HCT116 (cell line): ENCODE results near the gene KAZN. TPM values are rescaled to one million over a fixed set of nuclear protein-coding genes. Genes with fewer than 3 reads are reported as not detected.

Experiments used
- ATAC-seq: fragments of 200-7000 bp; cut with Tn5 transposase; 2 replicates; pipeline ENCODE4 v1.9.1; 2020; ENCODE audit warnings: mild to moderate bottlenecking, moderate library complexity
- BruUV-seq: library from RNA; stranded (reverse); fragments of 400-500 nt; replicated peaks from 2 replicates; lab custom pipeline; 2021; lab: Mats Ljungman, UMichigan
- CTCF ChIA-PET: fragments of 300-600 bp; sonication (Branson Sonifier 250); formaldehyde crosslinking; loops from one replicate; lab custom pipeline; 2021; ENCODE audit warnings: antibody characterized with exemption; lab: Charles Lee
- POLR2A ChIA-PET: fragments of 300-600, 350-600 bp; sonication (Branson Sonifier 250); formaldehyde crosslinking; loops from one replicate; lab custom pipeline; 2021; ENCODE audit warnings: antibody characterized with exemption; lab: Charles Lee
- RAD21 ChIA-PET, 2 experiments: fragments of 300-600 bp; sonication (Branson Sonifier 250); formaldehyde crosslinking; loops; one replicate each; lab custom pipeline; 2023; ENCODE audit warnings: low total read pairs in 2 of 2; ENCODE audit not compliant: uncharacterized antibody in 2 of 2, unreplicated experiment in 2 of 2, low non-redundant PET in 1 of 2; lab: Charles Lee
- DNase-seq: peaks from one replicate; pipeline ENCODE4 v3.0.0-alpha.2; 2010; ENCODE audit warnings: low read depth, low spot score
- H2AFZ ChIP-seq: fragments of 200-600 bp; shearing (Covaris generic), sonication (generic); 2 replicates; pipeline ENCODE4 v1.6.1; 2017; ENCODE audit warnings: low read depth, mixed run types, mixed read lengths, antibody characterized with exemption, low read length; ENCODE audit not compliant: poor library complexity, severe bottlenecking
- H3K27ac ChIP-seq: 2 replicates; pipeline ENCODE4 v1.5.1; 2012; ENCODE audit warnings: low read depth, low read length
- H3K27me3 ChIP-seq: fragments of 200-600 bp; sonication (generic); 2 replicates; pipeline ENCODE4 v1.6.1; 2016; ENCODE audit warnings: mixed run types, low read length, mixed read lengths; ENCODE audit not compliant: insufficient read depth
- H3K36me3 ChIP-seq, 2 experiments: fragments of 200-500 bp in 1 of 2; fragments of 200-600 bp in 1 of 2; sonication (Bioruptor generic) in 1 of 2; sonication (generic) in 1 of 2; 2 replicates each; pipeline versions ENCODE4 v1.5.1 to v1.6.1; 2014 to 2016; ENCODE audit warnings: low read length in 2 of 2, inconsistent platforms in 1 of 2, mixed read lengths in 1 of 2, mixed run types in 1 of 2; ENCODE audit not compliant: insufficient read depth in 2 of 2, control insufficient read depth in 1 of 2
- H3K4me1 ChIP-seq, 2 experiments: fragments of 200-600 bp in 1 of 2; sonication (generic) in 1 of 2; 2 replicates each; pipeline versions ENCODE4 v1.5.1 to v1.6.1; 2012 to 2017; ENCODE audit warnings: low read length in 2 of 2, inconsistent platforms in 1 of 2, mild to moderate bottlenecking in 1 of 2, mixed read lengths in 1 of 2, mixed run types in 1 of 2, moderate library complexity in 1 of 2; ENCODE audit not compliant: insufficient read depth in 2 of 2, control insufficient read depth in 1 of 2
- H3K4me2 ChIP-seq: fragments of 200-600 bp; sonication (generic); 2 replicates; pipeline ENCODE4 v1.6.1; 2017; ENCODE audit warnings: mixed run types, low read length, mixed read lengths
- H3K4me3 ChIP-seq, 2 experiments: fragments of 200-600 bp in 1 of 2; sonication (generic) in 1 of 2; replicated peaks in 1 of 2; 2 replicates each; pipeline ENCODE4 v1.5.1; 2011 to 2016; ENCODE audit warnings: low read length in 2 of 2, control low read depth in 1 of 2, low read depth in 1 of 2, mild to moderate bottlenecking in 1 of 2, mixed read lengths in 1 of 2, mixed run types in 1 of 2
- H3K79me2 ChIP-seq: fragments of 200-600 bp; sonication (generic); 2 replicates; pipeline ENCODE4 v1.6.1; 2017; ENCODE audit warnings: mild to moderate bottlenecking, mixed run types, low read length, moderate library complexity, mixed read lengths; ENCODE audit not compliant: insufficient read depth
- H3K9ac ChIP-seq: fragments of 200-600 bp; sonication (generic); 2 replicates; pipeline ENCODE4 v1.6.1; 2016; ENCODE audit warnings: low read length, mixed read lengths
- H3K9me2 ChIP-seq: fragments of 200-600 bp; sonication (generic), shearing (Covaris generic); 2 replicates; pipeline ENCODE4 v1.6.1; 2017; ENCODE audit warnings: mixed run types, mild to moderate bottlenecking, moderate library complexity; ENCODE audit not compliant: insufficient read depth
- H3K9me3 ChIP-seq, 2 experiments: fragments of 200-500 bp in 1 of 2; fragments of 200-600 bp in 1 of 2; sonication (Bioruptor generic) in 1 of 2; sonication (generic) in 1 of 2; 2 replicates each; pipeline ENCODE4 v1.6.1; 2014 to 2017; ENCODE audit warnings: low read length in 2 of 2, mixed read lengths in 2 of 2, inconsistent platforms in 1 of 2, low read depth in 1 of 2, mild to moderate bottlenecking in 1 of 2, mixed run types in 1 of 2, moderate library complexity in 1 of 2; ENCODE audit not compliant: control insufficient read depth in 1 of 2, insufficient read depth in 1 of 2
- H4K20me1 ChIP-seq: fragments of 200-600 bp; sonication (generic), shearing (Covaris generic); 2 replicates; pipeline ENCODE4 v1.6.1; 2017; ENCODE audit warnings: mixed run types, mild to moderate bottlenecking, moderate library complexity; ENCODE audit not compliant: insufficient read depth
- EZH2phosphoT487 ChIP-seq: fragments of 200-600 bp; IDR thresholded peaks from 2 replicates; pipeline ENCODE4 v1.6.1; 2018; ENCODE audit warnings: antibody characterized with exemption, borderline replicate concordance
- JUND ChIP-seq: IDR thresholded peaks from 2 replicates; pipeline ENCODE4 v1.6.1; 2012
- SRF ChIP-seq: IDR thresholded peaks from 2 replicates; pipeline ENCODE4 v1.6.1; 2012; ENCODE audit warnings: low read depth
- intact Hi-C: fragments of 100-400 bp; cut with micrococcal nuclease; formaldehyde crosslinking; loops from 2 replicates; pipeline ENCODE4 v1.10.0; 2022
- total RNA-seq: library from RNA; stranded (reverse); gene quantifications from one replicate; pipeline ENCODE4 v1.2.1, GENCODE V29; 2021; ENCODE audit not compliant: unreplicated experiment
- TF ChIP-seq, protein P1 (sequence below): IDR thresholded peaks from 2 replicates; pipeline ENCODE4 v1.6.1; 2012; ENCODE audit warnings: low read depth
- TF ChIP-seq, protein P2 (sequence below), 3 experiments: fragments of 200-600 bp in 1 of 3; sonication (generic) in 1 of 3; IDR thresholded peaks in 2 of 3; conservative IDR thresholded peaks in 1 of 3; 2 replicates each; pipeline ENCODE4 v1.5.1; 2012 to 2017; ENCODE audit warnings: low read depth in 2 of 3, low read length in 2 of 3, antibody characterized with exemption in 1 of 3, borderline replicate concordance in 1 of 3, control low read depth in 1 of 3, mild to moderate bottlenecking in 1 of 3, mixed read lengths in 1 of 3, mixed run types in 1 of 3, moderate library complexity in 1 of 3; ENCODE audit not compliant: insufficient read depth in 1 of 3

The KAZN gene
- total RNA-seq, 1 experiment from 2014 or later = 13.4 TPM

- TF ChIP-seq, protein P1, sequence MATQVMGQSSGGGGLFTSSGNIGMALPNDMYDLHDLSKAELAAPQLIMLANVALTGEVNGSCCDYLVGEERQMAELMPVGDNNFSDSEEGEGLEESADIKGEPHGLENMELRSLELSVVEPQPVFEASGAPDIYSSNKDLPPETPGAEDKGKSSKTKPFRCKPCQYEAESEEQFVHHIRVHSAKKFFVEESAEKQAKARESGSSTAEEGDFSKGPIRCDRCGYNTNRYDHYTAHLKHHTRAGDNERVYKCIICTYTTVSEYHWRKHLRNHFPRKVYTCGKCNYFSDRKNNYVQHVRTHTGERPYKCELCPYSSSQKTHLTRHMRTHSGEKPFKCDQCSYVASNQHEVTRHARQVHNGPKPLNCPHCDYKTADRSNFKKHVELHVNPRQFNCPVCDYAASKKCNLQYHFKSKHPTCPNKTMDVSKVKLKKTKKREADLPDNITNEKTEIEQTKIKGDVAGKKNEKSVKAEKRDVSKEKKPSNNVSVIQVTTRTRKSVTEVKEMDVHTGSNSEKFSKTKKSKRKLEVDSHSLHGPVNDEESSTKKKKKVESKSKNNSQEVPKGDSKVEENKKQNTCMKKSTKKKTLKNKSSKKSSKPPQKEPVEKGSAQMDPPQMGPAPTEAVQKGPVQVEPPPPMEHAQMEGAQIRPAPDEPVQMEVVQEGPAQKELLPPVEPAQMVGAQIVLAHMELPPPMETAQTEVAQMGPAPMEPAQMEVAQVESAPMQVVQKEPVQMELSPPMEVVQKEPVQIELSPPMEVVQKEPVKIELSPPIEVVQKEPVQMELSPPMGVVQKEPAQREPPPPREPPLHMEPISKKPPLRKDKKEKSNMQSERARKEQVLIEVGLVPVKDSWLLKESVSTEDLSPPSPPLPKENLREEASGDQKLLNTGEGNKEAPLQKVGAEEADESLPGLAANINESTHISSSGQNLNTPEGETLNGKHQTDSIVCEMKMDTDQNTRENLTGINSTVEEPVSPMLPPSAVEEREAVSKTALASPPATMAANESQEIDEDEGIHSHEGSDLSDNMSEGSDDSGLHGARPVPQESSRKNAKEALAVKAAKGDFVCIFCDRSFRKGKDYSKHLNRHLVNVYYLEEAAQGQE = no peak
- TF ChIP-seq, all 23 proteins: peak for 0
These were observed 436.2 kb downstream of the KAZN start (continued) for GRCh38 chr1:15034656-15035055.

GRCh38 chr1:15035236-15035635, 436.8 kb downstream of the KAZN start:
- Histone ChIP-seq H3K4me3 (no peak overlapping the region), H3K4me2 (no peak overlapping the region), H3K9me3 (no peaks in the 10 kb centered on the region), H4K20me1 (no peaks in the 10 kb centered on the region), H3K36me3 (no peaks in the 10 kb centered on the region), H2AFZ (no peak overlapping the region), H3K27ac (no peak overlapping the region), H3K4me1 (peaks cover 0 to 4% of the 10 kb centered on the region in 2 experiments; a peak in 1 of 4 replicates), H3K9ac (no peak overlapping the region), H3K9me2 (no peaks in the 10 kb centered on the region), H3K79me2 (no peaks in the 10 kb centered on the region), H3K27me3 (no peaks in the 10 kb centered on the region)
- BruUV-seq = no TSS peak
- ATAC-seq (no peak), DNase-seq (no peak)
- TF ChIP-seq EZH2phosphoT487 = no peak
- no peak for TF ChIP-seq JUND
- TF ChIP-seq, protein P2, sequence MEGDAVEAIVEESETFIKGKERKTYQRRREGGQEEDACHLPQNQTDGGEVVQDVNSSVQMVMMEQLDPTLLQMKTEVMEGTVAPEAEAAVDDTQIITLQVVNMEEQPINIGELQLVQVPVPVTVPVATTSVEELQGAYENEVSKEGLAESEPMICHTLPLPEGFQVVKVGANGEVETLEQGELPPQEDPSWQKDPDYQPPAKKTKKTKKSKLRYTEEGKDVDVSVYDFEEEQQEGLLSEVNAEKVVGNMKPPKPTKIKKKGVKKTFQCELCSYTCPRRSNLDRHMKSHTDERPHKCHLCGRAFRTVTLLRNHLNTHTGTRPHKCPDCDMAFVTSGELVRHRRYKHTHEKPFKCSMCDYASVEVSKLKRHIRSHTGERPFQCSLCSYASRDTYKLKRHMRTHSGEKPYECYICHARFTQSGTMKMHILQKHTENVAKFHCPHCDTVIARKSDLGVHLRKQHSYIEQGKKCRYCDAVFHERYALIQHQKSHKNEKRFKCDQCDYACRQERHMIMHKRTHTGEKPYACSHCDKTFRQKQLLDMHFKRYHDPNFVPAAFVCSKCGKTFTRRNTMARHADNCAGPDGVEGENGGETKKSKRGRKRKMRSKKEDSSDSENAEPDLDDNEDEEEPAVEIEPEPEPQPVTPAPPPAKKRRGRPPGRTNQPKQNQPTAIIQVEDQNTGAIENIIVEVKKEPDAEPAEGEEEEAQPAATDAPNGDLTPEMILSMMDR (IDR thresholded peaks at IDR 0.05 in 2 of 3, conservative IDR thresholded peaks at IDR 0.05 in 1 of 3; ENCODE audit: borderline replicate concordance in 1 of 3, insufficient read depth in 1 of 3, low read depth in 2 of 3, low read length in 2 of 3) = no peak
- no peak for TF ChIP-seq SRF
- CTCF ChIA-PET = no interaction called here
- RAD21 ChIA-PET = no interaction called here
- POLR2A ChIA-PET = no interaction called here
- intact Hi-C loops = loop anchor here (5.0 kb wide), 1 partner anchor 267 kb away; no protein-coding TSS in a partner anchor
